ENCODE measurements around the gene CALR.
A peak's percentile ranks its signal among the peaks of the same experiment; 100 is the strongest.
"Not testable (repeated sequence)": the region's sequence is repeated elsewhere in the genome, so short reads cannot be mapped to it uniquely, and the experiment has no call there.

CALR gene

DNA sequence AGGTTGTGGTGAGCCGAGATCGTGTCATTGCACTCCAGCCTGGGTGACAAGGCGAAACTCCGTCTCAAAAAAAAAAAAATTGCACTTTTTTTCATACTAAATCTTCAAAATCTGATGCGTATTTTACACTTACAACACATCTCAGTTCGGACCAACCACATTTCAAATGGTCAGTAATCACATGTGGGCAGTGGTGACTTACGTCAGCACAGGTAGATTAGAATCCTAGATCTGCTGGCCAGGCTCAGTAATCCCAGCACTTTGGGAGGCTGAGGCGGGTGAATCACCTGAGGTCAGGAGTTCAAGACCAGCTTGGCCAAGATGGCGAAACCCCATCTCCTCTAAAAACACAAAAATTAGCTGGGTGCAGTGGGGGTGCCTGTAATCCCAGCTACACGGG, 3.3 kb upstream of the CALR start:
- DNase-seq: no peak

DNA sequence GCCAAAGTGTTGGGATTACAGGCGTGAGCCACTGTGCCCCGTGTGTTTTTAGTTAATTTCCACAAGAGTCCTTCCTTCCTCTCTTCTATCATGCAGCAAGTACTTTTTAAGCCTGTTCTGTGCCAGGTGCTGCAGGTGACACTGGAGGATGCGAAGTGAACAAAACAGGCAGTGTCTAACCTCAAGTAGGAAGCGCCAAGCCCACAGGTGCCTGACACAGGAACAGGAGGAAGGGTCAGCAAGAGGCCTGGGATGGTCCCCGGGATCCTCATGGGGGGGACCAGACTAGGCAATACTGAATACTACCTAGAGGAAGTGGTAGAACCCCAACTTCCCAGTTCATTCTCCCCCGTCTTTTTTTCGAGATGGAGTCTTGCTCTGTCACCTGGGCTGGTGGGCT, 1.8 kb upstream of the CALR start:
- no peak for DNase-seq

DNA sequence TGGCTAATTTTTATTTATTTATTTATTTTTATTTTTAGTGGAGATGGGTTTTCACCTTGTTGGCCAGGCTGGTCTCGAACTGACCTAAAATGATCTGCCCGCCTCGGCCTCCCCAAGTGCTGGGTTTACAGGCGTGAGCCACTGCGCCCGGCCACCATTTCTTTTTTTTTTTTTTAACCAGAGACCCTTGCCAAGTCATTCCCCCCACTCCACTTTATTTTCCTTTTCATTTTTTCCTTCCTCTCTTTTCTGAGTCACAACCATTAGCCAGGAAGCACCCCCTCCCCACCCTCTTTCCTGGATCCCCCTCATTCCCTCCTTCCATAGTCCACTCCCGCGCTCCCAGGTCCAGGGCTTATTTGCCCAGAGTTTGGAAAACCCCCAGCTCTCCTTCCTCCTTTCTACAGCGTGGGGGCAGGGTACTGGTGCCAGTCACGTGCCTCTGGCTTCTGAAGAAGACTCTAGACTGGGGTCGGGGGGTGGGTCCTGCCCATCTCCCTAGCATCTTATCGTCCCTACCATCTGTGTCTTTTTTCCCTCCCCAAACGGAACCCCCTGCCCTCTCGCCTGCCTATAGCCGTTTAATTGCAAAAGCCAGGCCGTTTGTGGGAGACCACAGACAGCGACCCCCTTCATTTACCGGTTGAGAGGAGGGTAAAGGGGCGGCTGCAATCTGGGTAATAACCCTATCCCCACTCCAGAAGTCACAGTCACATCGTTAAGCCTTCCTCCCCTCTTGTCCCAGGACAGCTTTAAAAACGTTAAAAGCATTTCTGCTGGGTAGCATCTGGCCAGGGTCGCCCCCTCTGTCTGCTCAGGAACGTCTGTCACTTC, 1.1 kb upstream of the CALR start:
- DNase-seq: no peak

DNA sequence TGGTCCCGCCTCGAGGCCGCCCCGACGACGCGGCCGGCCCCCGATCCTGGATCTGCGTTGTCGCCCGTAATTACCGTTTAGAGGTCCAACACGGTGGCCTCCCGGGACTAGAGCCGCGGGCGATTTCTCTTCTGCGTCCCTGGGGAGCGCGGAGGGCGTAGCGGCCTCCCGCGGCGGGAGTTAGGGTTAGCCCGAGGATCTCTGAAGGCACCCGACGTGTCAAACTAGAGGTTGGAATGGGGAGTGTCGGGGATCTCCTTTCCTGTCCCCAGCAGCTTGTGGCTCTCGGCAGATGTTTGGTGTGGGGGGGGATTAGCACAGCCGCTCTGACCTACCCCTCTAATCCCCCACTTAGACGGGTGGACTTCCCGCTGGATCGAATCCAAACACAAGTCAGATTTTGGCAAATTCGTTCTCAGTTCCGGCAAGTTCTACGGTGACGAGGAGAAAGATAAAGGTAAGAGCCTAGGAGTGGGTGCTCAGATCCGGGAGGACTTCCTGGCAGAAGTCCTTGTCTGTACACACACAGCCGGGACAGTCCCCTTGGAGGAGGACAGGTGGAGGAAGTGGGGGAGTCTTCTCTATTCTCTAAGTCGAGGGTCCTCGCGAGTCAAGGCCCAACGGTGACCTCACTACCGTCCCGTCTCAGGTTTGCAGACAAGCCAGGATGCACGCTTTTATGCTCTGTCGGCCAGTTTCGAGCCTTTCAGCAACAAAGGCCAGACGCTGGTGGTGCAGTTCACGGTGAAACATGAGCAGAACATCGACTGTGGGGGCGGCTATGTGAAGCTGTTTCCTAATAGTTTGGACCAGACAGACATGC, 581 bp downstream of the CALR start:
- DNase-seq: no peak

DNA sequence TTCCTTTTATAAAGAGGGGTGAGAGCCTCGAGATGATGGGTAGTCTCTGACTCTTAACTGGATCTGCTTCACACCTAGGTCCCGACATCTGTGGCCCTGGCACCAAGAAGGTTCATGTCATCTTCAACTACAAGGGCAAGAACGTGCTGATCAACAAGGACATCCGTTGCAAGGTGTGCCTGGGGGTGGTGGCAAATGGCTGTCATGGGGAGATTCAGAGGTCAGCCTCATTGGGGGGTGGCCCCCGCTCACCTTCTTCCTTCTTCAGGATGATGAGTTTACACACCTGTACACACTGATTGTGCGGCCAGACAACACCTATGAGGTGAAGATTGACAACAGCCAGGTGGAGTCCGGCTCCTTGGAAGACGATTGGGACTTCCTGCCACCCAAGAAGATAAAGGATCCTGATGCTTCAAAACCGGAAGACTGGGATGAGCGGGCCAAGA, 1.6 kb downstream of the CALR start:
- no peak for DNase-seq

DNA sequence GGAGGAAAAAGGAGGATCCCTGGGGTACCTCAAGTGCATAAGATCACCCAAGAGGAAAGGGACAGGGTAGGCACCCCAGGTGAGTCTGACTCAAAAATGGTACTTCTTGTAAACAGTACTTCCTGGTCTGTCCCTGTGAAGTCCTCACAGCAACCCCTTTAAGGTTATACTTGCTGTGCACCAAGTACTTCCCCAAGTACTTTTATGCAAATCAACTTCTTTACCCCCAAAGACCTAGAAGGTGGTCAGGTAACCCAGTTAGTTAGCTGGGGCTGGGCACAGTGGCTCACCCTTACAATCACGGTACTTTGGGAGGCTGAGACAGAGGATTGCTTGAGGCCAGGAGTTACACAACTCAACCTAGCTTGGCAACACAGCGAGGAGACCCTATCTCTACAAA, 2.5 kb downstream of the CALR start:
- DNase-seq: no peak

DNA sequence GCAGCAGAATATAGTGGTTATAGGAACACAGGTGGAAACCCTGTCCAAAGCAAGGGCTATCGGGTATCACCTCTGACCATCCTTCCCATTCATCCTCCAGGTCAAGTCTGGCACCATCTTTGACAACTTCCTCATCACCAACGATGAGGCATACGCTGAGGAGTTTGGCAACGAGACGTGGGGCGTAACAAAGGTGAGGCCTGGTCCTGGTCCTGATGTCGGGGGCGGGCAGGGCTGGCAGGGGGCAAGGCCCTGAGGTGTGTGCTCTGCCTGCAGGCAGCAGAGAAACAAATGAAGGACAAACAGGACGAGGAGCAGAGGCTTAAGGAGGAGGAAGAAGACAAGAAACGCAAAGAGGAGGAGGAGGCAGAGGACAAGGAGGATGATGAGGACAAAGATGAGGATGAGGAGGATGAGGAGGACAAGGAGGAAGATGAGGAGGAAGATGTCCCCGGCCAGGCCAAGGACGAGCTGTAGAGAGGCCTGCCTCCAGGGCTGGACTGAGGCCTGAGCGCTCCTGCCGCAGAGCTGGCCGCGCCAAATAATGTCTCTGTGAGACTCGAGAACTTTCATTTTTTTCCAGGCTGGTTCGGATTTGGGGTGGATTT, 5.1 kb downstream of the CALR start:
- DNase-seq: no peak

DNA sequence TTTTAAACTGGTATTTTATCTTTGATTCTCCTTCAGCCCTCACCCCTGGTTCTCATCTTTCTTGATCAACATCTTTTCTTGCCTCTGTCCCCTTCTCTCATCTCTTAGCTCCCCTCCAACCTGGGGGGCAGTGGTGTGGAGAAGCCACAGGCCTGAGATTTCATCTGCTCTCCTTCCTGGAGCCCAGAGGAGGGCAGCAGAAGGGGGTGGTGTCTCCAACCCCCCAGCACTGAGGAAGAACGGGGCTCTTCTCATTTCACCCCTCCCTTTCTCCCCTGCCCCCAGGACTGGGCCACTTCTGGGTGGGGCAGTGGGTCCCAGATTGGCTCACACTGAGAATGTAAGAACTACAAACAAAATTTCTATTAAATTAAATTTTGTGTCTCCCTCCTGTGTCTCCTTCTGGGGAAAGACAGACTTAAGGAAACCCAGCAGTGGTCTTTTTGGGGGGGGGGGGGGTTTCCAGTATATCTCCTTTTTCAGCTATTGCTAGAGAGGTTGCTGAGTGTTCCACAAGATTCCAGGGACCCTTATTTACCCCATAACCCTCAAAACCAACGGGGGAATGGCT, 5.8 kb downstream of the CALR start:
- no peak for DNase-seq

DNA sequence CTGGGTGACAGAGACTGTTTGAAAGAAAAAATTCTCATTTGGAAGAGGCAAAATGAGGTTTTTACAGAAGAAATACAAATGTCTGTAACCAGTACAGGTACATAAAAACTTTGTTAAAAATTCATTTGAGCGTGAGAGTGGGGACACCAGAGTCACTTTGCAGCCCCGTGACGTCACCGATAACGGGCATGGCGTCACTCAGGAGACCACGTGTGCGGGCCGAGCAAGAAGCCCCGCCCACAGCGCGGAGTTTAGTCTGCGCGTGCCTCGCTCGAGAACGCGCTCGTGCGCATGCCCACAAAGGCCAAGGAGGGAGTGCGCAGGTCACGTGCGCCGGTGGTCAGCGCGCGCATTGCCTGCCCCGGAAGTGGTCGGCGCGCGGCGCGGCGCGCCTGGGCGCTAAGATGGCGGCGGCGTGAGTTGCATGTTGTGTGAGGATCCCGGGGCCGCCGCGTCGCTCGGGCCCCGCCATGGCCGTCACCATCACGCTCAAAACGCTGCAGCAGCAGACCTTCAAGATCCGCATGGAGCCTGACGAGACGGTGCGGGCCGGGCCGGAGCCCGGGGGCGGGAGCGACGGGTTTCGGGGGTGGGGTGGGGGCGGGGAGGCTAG, 7.2 kb downstream of the CALR start, which contains the start of gene RAD23A:
TSS of gene RAD23A (plus strand) at position 384 of the 613 bp plus-strand sequence. CDS start at position 471, 87 bp downstream.
- DNase-seq: peak; percentile 97

DNA sequence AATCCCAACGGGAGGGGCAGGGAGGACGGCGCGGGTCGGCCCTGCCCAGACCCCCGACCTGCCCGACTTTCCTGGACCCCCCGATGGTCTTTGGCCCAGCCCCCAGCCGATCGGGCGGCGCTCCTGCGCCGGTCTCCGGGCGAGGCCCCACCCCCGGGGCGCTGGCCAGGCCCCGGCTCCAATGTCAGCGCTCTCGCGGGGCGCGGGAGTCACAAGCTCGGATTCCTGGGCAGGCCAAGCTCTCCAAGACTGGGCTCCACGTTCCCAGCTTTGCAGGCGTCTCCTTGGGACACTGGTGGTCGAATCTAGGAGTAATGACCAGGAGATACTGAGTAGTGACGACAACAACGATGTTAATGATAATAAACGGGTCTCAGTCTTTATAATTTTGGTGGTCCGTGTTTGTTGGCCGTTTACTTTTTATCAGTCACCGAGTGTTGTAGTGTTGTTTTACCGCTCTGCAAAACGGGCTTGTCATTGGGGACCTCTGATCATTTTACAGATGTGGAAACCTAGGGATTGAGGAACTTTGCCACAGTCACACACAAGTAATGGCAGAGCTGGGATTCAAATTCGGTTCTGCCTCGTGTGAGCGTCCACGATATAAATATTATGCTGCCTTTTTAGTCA, 7.8 kb downstream of the CALR start:
- peak; percentile 34 for DNase-seq

DNA sequence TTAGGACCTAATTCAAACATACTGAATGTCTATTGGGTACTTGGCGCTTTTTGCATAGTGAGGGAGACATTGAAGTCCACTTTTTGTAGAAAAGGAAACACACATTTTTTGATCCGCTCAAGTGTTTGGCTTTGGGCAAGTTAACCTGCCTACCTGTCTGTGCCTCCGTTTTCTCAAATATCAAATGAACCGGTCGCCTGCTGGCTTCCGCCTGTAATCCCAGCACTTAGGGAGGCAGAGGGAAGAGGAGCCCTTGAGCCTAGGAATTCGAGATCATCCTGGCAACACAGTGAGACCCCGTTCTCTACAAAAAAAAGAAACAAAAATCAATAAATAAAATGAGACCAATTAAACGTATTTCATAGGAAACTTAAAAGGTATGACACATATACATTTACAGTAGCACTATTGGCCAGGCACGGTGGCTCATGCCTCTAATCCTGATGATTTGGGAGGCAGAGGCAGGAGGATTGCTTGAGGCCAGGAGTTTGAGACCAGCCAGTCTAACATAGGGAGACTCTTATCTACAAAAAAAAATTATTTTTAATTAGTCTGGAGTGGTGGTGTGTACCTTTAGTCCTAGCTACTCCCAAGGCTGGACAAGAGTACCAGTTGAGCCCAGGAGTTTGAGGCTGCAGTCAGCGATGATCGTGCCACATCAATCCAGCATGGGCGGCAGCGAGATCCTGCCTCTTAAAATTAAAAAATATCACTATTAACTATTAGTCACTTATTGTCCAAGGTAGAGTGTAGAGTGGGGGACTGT, 8.5 kb downstream of the CALR start:
- no peak for DNase-seq

DNA sequence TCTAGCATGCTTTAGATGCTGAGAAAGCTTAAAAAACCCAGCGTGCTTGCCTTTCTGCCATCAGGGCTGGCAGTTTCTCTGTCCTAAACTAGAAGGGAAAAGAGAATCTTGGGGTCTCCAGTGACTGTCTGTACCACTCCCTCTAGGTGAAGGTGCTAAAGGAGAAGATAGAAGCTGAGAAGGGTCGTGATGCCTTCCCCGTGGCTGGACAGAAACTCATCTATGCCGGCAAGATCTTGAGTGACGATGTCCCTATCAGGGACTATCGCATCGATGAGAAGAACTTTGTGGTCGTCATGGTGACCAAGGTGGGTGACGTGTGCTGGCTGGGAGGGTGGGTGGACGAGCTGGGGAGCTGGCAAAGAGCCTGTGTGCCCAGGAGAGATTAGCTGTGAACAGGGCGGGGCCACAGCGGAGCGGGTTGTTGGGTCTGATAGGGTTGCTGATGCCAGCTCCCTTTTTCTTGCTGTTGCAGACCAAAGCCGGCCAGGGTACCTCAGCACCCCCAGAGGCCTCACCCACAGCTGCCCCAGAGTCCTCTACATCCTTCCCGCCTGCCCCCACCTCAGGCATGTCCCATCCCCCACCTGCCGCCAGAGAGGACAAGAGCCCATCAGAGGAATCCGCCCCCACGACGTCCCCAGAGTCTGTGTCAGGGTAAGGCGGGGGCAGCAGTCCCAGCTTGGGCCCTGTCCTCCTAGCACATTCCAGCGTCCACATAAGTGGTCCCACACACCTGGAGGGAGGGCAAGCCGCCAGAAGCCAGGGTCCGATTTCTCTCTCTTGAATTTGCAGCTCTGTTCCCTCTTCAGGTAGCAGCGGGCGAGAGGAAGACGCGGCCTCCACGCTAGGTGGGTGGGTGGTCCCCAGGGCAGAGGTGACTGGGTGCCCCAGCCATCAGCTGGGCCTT, 9.5 kb downstream of the CALR start:
- no peak for DNase-seq

DNA sequence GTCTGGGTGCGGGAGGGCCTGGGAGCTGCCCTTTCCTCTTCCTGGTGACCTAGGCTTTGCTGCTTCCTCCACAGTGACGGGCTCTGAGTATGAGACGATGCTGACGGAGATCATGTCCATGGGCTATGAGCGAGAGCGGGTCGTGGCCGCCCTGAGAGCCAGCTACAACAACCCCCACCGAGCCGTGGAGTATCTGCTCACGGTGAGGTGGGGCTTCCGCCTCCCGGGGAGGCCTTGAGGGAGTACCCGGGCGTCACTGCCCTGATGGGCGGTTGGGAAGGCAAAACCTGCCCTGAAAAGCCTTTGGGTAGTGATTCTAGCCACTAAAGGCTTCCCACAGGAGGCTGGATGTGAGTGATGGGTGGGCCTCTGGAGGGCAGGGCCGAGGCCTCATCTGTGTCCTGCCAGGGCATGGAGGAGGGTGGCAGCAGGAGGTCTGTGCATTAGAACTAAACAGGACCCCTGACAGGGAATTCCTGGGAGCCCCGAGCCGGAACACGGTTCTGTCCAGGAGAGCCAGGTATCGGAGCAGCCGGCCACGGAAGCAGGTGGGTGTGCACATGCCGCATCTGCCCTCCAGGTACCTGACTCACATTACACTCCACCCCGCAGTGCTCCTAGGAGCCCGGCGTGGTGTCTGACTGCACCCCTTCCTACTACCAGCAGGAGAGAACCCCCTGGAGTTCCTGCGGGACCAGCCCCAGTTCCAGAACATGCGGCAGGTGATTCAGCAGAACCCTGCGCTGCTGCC, 10.4 kb downstream of the CALR start:
- DNase-seq: no peak

DNA sequence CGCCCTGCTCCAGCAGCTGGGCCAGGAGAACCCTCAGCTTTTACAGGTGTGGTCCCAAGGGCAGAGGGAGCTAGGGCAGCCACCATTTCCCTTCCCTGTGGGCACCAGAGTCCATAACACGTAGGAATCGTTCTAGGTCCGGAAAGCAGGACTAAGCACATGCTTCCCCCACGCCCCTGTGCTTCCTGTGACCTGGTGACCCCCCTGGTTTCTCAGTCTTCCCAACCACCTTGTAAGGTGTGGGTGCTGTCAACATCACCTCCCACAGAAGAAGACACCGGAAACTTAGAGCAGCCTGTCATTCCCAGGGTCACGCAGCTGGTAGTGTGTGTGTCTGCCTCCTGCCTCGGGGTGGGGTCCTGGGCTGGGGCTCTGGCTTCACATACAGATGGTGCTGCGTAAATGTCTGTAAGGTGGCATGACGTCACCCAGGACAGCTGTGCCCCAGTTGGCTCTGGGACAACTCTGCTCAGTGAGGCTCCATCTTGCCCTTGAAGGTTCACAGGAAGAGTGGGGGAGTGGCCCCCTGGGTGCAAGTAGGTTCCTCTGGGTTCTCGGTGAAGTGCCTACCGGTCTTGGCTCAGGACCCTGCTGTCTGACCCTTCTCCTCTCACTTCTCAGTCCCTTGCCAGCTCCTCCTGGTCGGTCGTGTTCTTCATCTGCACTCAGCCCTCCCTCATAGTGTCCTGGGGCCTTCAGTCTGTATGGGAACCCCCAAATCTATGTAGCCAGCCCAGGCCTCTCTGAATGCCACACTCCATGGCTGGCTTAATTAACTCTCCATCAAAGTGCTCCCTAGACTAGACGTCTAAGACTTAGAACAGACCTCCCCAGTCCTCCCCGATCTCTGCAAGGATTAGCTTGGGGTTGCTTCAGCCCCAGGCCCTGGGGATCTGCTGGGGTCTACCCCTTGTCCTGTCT, 11.2 kb downstream of the CALR start:
- DNase-seq: no peak

DNA sequence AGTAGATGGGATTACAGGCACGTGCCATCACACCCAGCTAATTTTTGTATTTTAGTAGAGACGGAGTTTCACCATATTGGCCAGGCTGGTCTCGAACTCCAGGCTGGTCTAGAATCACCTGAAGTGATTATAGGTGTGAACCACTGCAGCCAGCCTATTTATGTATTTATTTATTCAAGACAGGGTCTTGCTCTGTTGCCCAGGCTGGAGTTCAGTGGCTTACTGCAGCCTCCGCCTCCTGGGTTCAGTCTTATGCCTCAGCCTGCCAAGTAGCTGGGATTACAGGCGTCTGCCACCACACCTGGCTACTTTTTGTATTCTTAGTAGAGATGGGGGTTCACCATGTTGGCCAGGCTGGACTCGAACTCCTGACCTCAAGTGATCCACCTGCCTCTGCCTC, 13.6 kb downstream of the CALR start:
- not testable (repeated sequence) for DNase-seq

DNA sequence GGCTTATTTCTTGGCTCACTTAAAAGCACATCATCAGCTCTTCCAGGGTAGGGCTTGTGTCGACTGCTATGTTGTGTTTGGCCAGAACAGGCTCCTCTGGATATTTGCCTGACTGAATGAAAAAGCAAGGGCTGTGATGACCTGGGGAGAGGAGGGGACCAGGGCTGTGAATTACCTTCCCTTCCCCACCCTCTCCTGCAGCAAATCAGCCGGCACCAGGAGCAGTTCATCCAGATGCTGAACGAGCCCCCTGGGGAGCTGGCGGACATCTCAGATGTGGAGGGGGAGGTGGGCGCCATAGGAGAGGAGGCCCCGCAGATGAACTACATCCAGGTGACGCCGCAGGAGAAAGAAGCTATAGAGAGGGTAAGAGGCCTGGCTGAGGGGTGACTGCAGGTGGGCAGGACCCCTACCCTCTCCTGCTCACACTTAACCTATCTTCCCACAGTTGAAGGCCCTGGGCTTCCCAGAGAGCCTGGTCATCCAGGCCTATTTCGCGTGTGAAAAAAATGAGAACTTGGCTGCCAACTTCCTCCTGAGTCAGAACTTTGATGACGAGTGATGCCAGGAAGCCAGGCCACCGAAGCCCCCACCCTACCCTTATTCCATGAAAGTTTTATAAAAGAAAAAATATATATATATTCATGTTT, 14.2 kb downstream of the CALR start:
- DNase-seq: no peak

DNA sequence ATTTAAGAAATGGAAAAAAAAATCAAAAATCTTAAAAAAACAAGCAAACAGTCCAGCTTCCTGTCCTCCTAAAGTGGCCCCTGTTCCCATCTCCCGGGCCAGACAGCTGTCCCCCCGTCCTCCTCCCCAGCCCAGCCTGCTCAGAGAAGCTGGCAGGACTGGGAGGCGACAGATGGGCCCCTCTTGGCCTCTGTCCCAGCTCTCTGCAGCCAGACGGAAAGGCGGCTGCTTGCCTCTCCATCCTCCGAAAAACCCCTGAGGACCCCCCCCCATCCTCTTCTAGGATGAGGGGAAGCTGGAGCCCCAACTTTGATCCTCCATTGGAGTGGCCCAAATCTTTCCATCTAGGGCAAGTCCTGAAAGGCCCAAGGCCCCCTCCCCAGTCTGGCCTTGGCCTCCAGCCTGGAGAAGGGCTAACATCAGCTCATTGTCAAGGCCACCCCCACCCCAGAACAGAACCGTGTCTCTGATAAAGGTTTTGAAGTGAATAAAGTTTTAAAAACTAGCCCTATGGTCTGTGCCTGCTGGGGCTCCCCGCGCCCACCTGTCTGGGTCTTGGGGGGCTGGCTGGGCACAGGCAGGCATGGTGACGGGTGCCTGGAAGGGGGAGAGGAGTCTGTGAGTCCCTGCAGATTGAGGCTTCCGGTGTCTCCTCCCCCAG, 14.9 kb downstream of the CALR start:
- no peak for DNase-seq
